H7 (cell line): ENCODE data around the gene CARNS1. TPM values are rescaled to one million over a fixed set of nuclear protein-coding genes. Genes with fewer than 3 reads are reported as not detected.
A peak's percentile ranks its signal among the peaks of the same experiment; 100 is the strongest.
"Not testable (repeated sequence)": the region's sequence is repeated elsewhere in the genome, so short reads cannot be mapped to it uniquely, and the experiment has no call there.

ENCODE experiments used
- DNase-seq: peaks from one replicate; pipeline ENCODE4 v3.0.0; 2012
- H3K27me3 ChIP-seq: 2 replicates; pipeline ENCODE4 v1.6.0; 2011; ENCODE audit warnings: mild to moderate bottlenecking, low read length; ENCODE audit not compliant: control insufficient read depth, insufficient read depth
- H3K36me3 ChIP-seq: replicated peaks from 2 replicates; pipeline ENCODE4 v1.5.1; 2011; ENCODE audit warnings: low read length; ENCODE audit not compliant: control insufficient read depth, insufficient read depth
- H3K4me3 ChIP-seq: 2 replicates; pipeline ENCODE4 v1.5.1; 2011; ENCODE audit warnings: low read depth, mild to moderate bottlenecking, control low read depth, low read length, moderate library complexity; ENCODE audit not compliant: insufficient read depth
- total RNA-seq: library from RNA; depleted of rRNA; stranded (reverse); fragments of >200 nt; shearing (Covaris generic); gene quantifications from 2 replicates; pipeline ENCODE4 v1.2.3, GENCODE V29; 2014

The CARNS1 gene
- total RNA-seq, 1 experiment from 2014 or later, result 0.17 TPM

DNA sequence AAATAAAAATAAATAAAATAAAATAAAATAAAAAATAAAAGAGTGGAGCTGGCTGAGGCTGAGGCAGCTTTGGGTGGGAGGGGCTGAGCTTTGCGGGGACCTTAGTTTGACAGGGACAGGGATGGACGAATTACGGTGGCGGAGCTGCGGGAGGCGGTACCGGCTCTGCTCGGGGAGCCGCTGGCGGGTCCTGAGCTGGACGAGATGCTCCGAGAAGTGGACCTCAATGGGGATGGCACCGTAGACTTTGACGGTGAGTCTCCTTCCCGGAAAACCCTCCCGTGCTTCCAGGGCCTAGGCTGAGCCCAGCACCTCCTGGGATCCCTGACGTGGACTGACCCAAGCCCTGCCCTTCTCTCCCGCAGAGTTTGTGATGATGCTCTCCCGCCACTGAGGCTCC is 42.8 kb downstream of the CARNS1 start:
- Histone ChIP-seq H3K36me3 (no peaks in the 10 kb centered on the region), H3K4me3 (no peak overlapping the region), H3K27me3 (no peaks in the 10 kb centered on the region)
- DNase-seq, result peak; percentile 46

DNA sequence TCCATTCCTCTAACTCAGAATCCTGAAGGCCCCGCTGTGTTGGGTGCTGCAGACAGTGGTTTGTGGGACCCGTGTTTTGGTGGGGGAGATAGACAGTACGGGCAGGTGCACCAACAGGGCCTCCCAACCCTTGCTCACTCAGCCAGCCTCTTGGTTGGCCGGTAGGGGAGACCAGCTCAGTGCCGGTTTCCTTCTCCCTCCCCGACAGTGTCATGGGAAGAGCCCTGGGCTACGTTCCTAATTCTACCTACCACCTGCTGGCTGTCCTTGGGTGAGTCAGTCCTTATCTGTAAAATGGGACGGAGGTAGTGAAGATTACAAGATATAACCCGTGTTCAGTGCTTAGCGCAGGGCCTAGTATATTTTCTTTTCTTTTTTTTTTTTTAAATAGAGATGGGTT is 47.7 kb downstream of the CARNS1 start:
- DNase-seq, result peak; percentile 20
- H3K27me3 ChIP-seq, result no peaks in the 10 kb centered on the region
- H3K4me3 ChIP-seq, result no peak overlapping the region
- H3K36me3 ChIP-seq, result no peaks in the 10 kb centered on the region

DNA sequence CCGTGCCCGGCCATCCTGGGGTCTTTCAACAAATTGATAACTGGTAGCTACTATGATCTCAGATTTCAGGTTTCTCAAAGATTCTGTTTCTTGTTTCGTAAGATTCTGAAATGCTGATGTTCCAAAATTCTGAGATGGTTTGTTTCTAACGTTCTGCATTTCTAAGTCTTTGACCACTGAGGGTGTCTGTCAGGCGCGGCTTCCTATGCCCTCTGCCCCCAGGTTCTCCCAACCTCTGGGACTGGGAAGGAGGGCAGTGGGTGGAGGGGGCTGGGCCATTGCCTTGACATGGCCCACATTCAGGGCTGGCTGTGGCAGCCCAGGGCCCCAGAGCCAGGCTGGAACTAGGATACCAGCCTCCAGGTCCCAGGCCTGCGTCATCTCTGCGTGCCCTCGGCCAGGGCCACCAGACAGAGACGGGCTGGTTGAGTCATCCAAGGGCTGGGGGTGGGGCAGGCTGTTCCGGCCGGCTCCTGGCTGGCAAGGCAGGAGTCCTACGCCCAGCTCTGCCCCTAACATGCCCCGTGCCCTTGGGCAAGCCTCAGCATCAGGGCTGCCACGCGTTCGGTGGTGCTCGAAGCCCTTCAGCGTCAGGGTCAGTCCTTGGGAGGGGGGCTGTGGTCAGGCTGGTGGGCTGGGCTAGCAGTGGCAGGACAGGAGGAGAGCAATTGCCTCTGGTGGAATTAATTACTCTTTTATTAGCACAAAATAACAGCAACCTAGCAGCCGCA is 48.4 kb downstream of the CARNS1 start:
- peak; percentile 67 for DNase-seq
- peak overlapping the region; percentile 37 for H3K4me3 ChIP-seq
- H3K36me3 ChIP-seq, result no peaks in the 10 kb centered on the region
- H3K27me3 ChIP-seq, result no peaks in the 10 kb centered on the region

DNA sequence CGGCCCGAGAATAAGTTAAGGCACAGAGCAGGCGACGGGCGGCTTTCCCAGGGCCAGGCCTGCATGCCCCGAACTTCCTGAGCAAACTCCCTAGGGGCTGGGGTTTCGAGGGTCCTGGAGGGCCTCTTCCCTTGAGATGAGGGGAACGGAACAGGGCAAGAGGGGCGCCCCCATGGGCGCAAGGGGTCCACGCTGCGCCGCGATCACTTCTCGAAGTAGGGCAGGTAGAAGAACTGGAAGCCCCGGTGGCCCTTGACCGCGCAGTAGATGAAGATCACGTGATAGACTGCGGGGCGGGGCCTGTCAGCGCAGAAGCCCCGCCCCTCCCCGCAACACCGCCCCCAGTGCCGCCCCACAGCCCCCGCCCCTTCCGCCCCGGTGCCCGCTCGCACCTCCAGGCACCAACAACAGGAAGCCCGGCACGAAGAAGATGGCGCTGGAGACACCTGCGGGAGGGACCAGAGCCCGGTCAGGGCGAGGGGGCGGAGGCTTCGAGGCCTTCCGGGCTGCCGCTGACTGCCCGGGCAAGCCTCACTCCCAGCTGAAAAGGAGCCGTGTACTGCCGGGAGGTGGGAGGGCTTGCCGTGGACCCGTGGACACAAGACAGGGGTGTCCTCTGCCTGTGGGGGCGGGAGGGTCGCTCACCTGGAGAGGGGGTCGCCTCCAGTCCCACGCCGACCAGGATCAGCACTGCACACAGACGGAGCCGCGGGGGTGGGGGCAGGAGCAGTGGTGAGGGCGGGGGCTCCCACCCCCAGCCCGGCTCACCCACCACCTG is 49.1 kb downstream of the CARNS1 start:
- H3K27me3 ChIP-seq, result no peaks in the 10 kb centered on the region
- DNase-seq, result peak; percentile 99
- H3K36me3 ChIP-seq, result no peaks in the 10 kb centered on the region
- H3K4me3 ChIP-seq, result peak overlapping the region; percentile 80

DNA sequence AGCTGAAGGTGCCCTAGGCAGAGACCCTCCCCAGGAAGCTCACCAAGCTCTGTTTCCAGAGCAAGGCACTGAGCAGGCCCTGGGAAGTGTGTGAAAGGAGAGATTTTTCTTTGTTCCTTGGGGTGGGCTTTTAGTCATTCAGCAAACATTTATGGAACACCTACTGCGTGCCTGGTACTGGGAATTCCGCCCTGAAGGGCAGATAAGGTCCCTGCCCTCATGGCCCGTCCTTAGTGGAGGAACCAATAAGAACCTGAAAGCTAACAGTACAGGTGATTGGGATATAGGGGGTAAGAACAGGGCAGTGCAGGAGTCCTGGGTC is 49.7 kb downstream of the CARNS1 start:
- DNase-seq, result no peak
- Histone ChIP-seq H3K4me3 (peak overlapping the region; percentile 80), H3K36me3 (no peaks in the 10 kb centered on the region), H3K27me3 (no peaks in the 10 kb centered on the region)

DNA sequence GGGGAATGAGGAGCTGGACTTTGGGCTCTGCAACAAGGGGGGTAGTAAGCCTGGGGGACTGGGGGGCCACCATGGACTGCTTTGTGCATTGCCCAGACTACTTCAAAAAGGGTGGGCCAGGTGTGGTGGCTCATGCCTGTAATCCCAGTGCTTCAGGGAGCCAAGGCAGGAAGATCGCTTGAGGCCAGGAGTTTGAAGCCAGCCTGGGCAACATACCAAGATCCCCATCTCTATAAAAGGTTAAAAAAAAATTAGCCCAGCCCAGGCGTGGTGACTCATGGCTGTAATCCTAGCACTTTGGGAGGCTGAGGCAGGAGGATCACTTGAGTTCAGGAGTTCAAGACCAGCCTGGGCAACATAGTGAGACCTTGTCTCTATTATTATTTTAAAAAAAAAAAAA is 50.1 kb downstream of the CARNS1 start:
- DNase-seq, H3K36me3 ChIP-seq, H3K27me3 ChIP-seq: not testable (repeated sequence)
- peak overlapping the region; percentile 80 for H3K4me3 ChIP-seq

DNA sequence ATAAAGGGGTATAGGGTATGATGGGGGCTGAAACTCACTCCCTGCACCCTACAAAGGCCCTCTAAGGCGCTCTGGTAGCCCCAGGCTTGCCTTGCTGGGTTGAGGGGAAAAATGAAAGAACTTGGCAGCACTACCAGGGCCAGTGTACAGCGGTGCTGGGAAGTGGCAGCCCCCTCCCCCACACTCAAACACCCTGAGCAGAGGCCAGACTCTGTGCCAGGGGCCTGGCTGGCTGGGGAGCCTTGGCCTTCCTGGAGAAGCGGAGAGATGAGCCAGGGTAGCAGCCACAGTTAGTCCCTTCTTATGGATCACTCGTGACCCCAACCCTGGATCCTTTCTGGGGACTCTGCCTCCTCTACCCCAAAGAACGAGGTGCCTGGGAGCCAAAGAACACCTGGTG is 50.9 kb downstream of the CARNS1 start:
- H3K36me3 ChIP-seq, result no peaks in the 10 kb centered on the region
- H3K27me3 ChIP-seq, result no peaks in the 10 kb centered on the region
- H3K4me3 ChIP-seq, result no peak overlapping the region
- peak; percentile 30 for DNase-seq

DNA sequence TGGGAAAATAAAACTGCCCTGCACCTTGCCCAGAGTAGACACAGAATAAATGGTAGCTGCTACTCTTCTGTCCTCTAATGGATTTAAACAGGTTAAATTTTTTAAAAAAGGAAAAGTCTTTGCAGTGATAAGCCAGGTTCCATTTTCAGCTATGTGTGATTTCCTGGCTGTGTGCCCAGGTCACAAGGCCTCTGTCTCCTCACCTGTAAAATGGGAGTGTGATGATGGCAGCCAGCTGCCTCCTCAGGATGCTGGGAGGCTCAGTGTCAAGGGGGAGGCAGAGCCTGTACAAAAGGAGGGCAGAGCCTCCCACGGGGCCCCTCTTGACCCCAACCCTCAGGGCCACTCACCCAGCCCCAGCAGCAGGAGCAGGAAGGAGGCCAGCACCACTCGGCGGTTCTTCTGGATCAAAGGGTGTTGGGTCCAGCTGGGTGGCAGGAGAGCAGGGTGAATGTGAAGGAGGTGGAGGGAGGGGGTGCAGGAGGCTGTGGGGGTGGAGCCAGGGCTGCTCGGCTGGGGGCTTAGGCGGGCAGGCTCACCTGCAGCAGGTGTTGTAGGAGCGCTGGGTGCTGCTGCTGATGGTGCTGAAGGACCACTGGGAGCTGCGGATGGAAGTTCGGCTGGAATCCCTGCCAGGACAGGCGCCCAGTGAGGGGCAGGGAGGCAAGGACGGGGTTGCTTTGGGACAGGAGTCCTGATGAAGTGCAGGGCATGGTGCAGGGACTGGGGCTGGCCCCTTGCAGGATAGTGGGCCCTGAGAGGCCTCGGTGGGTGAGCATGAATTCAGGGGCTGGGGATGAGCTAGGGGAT is 51.7 kb downstream of the CARNS1 start:
- peak; percentile 61 for DNase-seq
- Histone ChIP-seq H3K4me3 (no peak overlapping the region), H3K27me3 (no peaks in the 10 kb centered on the region), H3K36me3 (no peaks in the 10 kb centered on the region)

DNA sequence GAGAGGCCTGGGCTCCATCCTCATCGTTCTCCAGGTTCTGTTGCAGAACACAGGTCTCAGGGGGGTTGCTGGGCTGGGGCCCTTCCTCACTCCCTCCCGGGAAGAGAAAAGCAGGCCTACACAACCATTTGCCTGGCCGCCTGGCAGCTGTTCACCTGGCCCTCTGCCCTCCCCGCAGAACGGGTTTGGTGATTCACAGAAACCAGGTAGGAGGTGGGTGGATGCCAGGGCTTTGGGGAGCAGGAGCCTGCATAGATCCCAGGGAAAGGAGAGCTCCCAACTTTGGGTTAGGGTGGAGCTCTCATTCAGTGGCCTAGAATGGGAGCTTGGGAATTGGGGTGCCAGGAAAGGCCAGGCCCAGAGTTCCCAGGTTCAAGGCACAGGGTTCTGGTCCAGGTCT is 52.6 kb downstream of the CARNS1 start:
- no peaks in the 10 kb centered on the region for H3K36me3 ChIP-seq
- no peaks in the 10 kb centered on the region for H3K27me3 ChIP-seq
- DNase-seq, result peak; percentile 61
- H3K4me3 ChIP-seq, result peak overlapping the region; percentile 83

DNA sequence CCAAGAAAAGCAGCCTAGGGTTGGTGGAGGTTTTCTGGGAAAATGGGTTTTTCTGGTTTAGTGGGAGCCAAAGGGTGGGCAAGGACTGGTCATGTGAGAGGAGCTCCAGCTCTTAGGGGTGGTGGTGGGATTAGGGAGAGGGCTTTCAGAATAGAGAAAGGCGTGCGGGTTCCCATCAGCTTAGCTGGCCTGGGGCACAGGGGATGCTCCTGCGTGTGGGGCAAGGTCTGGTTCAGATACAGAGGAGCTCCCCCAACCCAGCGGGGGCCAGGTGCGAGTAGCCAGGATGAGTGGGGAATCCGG is 52.9 kb downstream of the CARNS1 start:
- DNase-seq, result no peak
- Histone ChIP-seq H3K27me3 (no peaks in the 10 kb centered on the region), H3K4me3 (peak overlapping the region; percentile 83), H3K36me3 (no peaks in the 10 kb centered on the region)

DNA sequence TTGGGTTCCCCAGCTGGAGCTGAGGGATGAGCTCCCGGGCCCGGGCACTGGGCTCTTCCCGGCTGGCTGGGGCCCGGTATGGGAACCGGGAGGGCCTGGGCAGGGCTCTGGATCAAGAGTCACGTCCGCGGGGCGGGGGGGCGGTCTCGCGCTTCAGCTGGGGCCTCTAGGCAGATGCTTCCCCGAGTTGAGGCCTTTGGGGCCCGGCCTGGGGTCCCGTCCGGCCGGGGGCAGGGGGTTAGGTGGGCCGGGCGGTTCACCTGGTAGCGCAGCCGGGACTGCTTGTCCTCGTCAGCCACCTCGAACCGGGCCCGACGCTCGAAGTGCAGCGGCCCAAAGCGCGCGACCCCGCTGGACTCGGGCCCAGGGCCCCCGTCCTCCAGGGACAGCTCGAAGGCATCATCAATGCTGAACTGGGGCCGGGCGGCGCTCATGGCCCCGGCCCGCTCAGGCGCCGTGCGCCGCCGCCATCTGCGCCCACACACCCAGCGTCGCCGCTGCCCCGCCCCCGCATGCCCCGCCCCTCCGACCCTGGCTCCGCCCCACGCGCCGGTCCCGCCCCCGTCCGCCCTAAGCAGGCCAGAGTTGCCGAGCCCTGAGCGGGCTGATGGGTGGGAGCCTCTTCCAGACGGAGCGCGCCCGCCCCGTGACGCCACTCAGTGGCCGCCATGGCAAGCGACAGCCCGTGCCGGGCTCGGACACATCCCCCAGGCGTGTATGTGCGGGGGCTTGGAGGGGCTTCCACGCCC is 53.5 kb downstream of the CARNS1 start, which contains the start of gene TMEM134:
TSS of gene TMEM134 (minus strand) at position 493 of the 749 bp plus-strand sequence. CDS start at position 434, 59 bp downstream.
- peak within 1 kb of the TSS; percentile 83 for H3K4me3 ChIP-seq
- DNase-seq, result peak; percentile 99

DNA sequence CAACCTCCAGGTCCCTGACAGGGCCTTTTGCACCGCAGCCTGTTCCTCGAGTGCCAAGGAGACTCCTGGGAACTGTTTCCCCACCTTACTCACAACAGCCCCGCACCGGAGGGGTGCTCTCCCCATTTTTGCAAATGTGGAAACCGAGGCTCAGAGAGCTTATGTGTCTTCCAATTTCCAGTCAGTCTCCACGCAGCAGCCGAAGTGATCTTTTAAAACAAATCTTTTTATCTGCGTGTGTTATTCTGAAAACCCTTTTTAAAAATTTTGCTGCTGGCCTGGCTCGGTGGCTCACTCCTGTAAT is 54.0 kb downstream of the CARNS1 start:
- Histone ChIP-seq H3K36me3 (no peaks in the 10 kb centered on the region), H3K4me3 (peak overlapping the region; percentile 53), H3K27me3 (no peaks in the 10 kb centered on the region)
- DNase-seq, result no peak

More for the DNA sequence above, 53.5 kb downstream of the CARNS1 start, which contains the start of gene TMEM134:
- Histone ChIP-seq H3K36me3 (no peaks in the 10 kb centered on the region), H3K27me3 (no peaks in the 10 kb centered on the region)

DNA sequence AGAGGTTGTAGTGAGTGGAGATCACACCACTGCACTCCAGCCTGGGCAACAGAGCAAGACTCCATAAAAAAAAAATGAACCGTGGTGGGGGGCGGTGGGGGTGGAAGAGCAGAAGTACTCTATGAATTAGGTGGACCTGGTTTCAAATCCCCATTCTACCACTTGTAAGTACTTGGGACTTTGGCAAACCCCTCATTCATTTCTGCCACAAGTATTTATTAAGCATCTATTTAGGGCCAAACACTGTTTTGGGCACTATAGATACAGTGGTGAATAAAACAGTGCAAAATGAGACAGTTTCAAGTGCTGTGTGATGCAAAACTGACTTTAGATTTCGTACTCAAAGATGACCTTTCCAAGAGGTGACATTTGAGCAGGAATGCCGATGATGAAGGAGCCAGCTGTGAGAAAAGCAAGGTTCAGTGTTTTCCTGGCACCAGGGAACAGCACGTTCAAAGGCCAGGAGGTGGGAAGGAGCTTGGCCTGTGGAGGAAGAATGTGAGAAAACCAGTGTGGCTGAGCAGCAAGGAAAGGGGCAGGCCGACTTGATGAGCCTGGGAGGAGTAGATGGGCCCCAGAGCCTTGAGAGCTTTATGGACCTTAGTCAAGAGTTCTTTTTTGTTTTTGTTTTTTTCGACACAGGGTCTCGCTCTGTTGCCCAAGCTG is 55.0 kb downstream of the CARNS1 start:
- H3K4me3 ChIP-seq, result no peak overlapping the region
- DNase-seq, result peak; percentile 16
- no peaks in the 10 kb centered on the region for H3K36me3 ChIP-seq
- H3K27me3 ChIP-seq, result no peaks in the 10 kb centered on the region

DNA sequence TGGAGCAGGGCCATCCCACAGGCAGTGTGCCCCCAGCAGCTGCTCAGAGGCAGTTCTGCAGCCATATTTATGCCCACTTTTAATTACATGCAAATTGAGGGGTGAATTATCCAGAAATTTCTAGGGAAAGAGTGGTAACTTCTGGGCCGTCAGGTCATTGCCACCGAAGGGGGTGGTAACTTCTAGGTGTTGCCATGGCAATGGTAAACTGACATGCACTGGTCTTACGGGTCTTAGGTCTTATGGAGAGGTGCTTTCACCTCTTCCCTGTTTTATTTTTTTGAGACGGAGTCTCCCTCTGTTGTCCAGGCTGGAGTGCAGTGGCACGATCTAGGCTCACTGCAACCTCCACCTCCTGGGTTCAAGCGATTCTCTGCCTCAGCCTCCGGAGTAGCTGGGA is 57.4 kb downstream of the CARNS1 start:
- Histone ChIP-seq H3K4me3 (no peak overlapping the region), H3K27me3 (no peaks in the 10 kb centered on the region), H3K36me3 (no peaks in the 10 kb centered on the region)
- peak; percentile 51 for DNase-seq
